Endothelial cell of umbilical vein (primary cell): ENCODE results near the gene OXLD1. TPM values are rescaled to one million over a fixed set of nuclear protein-coding genes. Genes with fewer than 3 reads are reported as not detected.

Experiments used
- BruUV-seq: library from RNA; stranded (reverse); fragments of 400-500 nt; replicated peaks from 2 replicates; lab custom pipeline; 2021; lab: Mats Ljungman, UMichigan
- CTCF ChIA-PET: fragments of 300-600, 350-600 bp; sonication (Branson Sonifier 250); formaldehyde crosslinking; loops from one replicate; lab custom pipeline; 2021; ENCODE audit warnings: antibody characterized with exemption, inconsistent platforms; lab: Charles Lee
- POLR2A ChIA-PET: fragments of 300-600, 350-600 bp; sonication (Branson Sonifier 250); formaldehyde crosslinking; loops from one replicate; lab custom pipeline; 2021; ENCODE audit warnings: antibody characterized with exemption, inconsistent platforms; lab: Charles Lee
- DNase-seq: peaks from one replicate; pipeline ENCODE4 v3.0.0-alpha.2; 2011; ENCODE audit warnings: low read depth, low spot score
- FAIRE-seq: peaks from 2 replicates; lab custom pipeline; 2011; peaks lifted over from hg19 to GRCh38; lab: Jason Lieb, UNC
- H2AFZ ChIP-seq: 2 replicates; pipeline ENCODE4 v1.6.0; 2012; ENCODE audit warnings: low read depth, low read length, control low read depth, inconsistent platforms
- H3K27ac ChIP-seq: 2 replicates; pipeline ENCODE4 v1.5.1; 2011; ENCODE audit warnings: low read depth, mild to moderate bottlenecking, control low read depth, low read length, moderate library complexity; ENCODE audit not compliant: insufficient read depth
- H3K27me3 ChIP-seq, 2 experiments: 2 replicates each; pipeline versions ENCODE4 v1.6.0 to v1.6.1; 2011; ENCODE audit warnings: low read length in 2 of 2, mixed read lengths in 1 of 2; ENCODE audit not compliant: control insufficient read depth in 2 of 2, insufficient read depth in 2 of 2
- H3K36me3 ChIP-seq, 2 experiments: 2 replicates in 1 of 2; 3 replicates in 1 of 2; pipeline ENCODE4 v1.5.1; 2011; ENCODE audit warnings: low read length in 2 of 2, mild to moderate bottlenecking in 1 of 2, moderate library complexity in 1 of 2; ENCODE audit not compliant: control insufficient read depth in 2 of 2, insufficient read depth in 2 of 2; ENCODE audit errors: extremely low read depth in 1 of 2
- H3K4me1 ChIP-seq: 3 replicates; pipeline ENCODE4 v1.5.1; 2011; ENCODE audit warnings: mild to moderate bottlenecking, low read length; ENCODE audit not compliant: control insufficient read depth, insufficient read depth; ENCODE audit errors: extremely low read depth
- H3K4me2 ChIP-seq: 2 replicates; pipeline ENCODE4 v1.6.1; 2011; ENCODE audit warnings: low read length, control low read depth, mixed read lengths; ENCODE audit not compliant: insufficient read depth
- H3K4me3 ChIP-seq, 3 experiments: fragments of 200-600 bp in 1 of 3; sonication (generic), shearing (Covaris generic) in 1 of 3; replicated peaks in 1 of 3; 2 replicates each; pipeline ENCODE4 v1.5.1; 2011 to 2016; ENCODE audit warnings: control low read depth in 3 of 3, low read length in 3 of 3, mild to moderate bottlenecking in 2 of 3, inconsistent platforms in 1 of 3, low read depth in 1 of 3, moderate library complexity in 1 of 3; ENCODE audit not compliant: insufficient read depth in 1 of 3
- H3K79me2 ChIP-seq: 2 replicates; pipeline ENCODE4 v1.6.0; 2012; ENCODE audit warnings: low read length, inconsistent platforms; ENCODE audit not compliant: control insufficient read depth, insufficient read depth
- H3K9ac ChIP-seq: replicated peaks from 2 replicates; pipeline ENCODE3; 2011; ENCODE audit warnings: low read length, control low read depth; ENCODE audit not compliant: insufficient read depth; ENCODE audit errors: extremely low read depth
- H3K9me1 ChIP-seq: replicated peaks from 3 replicates; pipeline ENCODE4 v1.6.0; 2011; ENCODE audit warnings: mild to moderate bottlenecking, low read length; ENCODE audit not compliant: control insufficient read depth, insufficient read depth; ENCODE audit errors: extremely low read depth
- H3K9me3 ChIP-seq: replicated peaks from 2 replicates; pipeline ENCODE4 v1.5.1; 2012; ENCODE audit warnings: low read length, inconsistent platforms; ENCODE audit not compliant: control insufficient read depth, insufficient read depth
- H4K20me1 ChIP-seq: replicated peaks from 2 replicates; pipeline ENCODE3; 2011; ENCODE audit warnings: mild to moderate bottlenecking, low read length; ENCODE audit not compliant: control insufficient read depth, insufficient read depth; ENCODE audit errors: extremely low read depth
- FOS ChIP-seq: IDR thresholded peaks from 2 replicates; pipeline ENCODE4 v1.6.1; 2011; ENCODE audit warnings: mild to moderate bottlenecking, low read length, moderate library complexity, borderline replicate concordance; ENCODE audit not compliant: insufficient read depth
- MAX ChIP-seq: IDR thresholded peaks from 2 replicates; pipeline ENCODE4 v1.6.1; 2011; ENCODE audit not compliant: insufficient read depth, insufficient read length
- MYC ChIP-seq: IDR thresholded peaks from one replicate; pipeline ENCODE4 v1.6.1; 2011; ENCODE audit warnings: mild to moderate bottlenecking, low read depth, low read length
- POLR2A ChIP-seq: IDR thresholded peaks from 2 replicates; pipeline ENCODE4 v1.6.1; 2012; ENCODE audit warnings: low read depth, mild to moderate bottlenecking, control low read depth, low read length
- POLR2AphosphoS5 ChIP-seq: IDR thresholded peaks from 2 replicates; pipeline ENCODE4 v1.6.1; 2012; ENCODE audit warnings: low read depth, mild to moderate bottlenecking, control low read depth, low read length, moderate library complexity; ENCODE audit not compliant: insufficient read depth
- dilution Hi-C: fragments of 300-500 bp; cut with MboI; formaldehyde crosslinking; loops from one replicate; pipeline ENCODE4 v1.15.0; 2019; ENCODE audit warnings: low sequenced_read_pairs; ENCODE audit not compliant: extremely low pct_ligation_motif_present
- intact Hi-C: fragments of 100-400 bp; cut with micrococcal nuclease; formaldehyde crosslinking; loops from one replicate; pipeline ENCODE4 v1.10.0; 2022
- polyA plus RNA-seq, 4 experiments: library from polyadenylated mRNA; depleted of rRNA in 3 of 4; stranded (reverse) in 3 of 4; unstranded in 1 of 4; fragments of >200 nt; gene quantifications; 2 replicates each; pipeline versions ENCODE4 v1.2.1 to v1.2.3, GENCODE V29; 2011 to 2012; ENCODE audit warnings: missing spikeins in 1 of 4
- total RNA-seq: library from RNA; stranded (reverse); gene quantifications from 2 replicates; pipeline ENCODE4 v1.2.3, GENCODE V29; 2021

The OXLD1 gene
- total and polyA plus RNA-seq, 2 donors (not counting 3 experiments of a cell fraction or from before 2014, with no cell fraction given) = 20.1 to 35.2 TPM

GRCh38 chr17:81706232-81706611 lies 39.8 kb upstream of the OXLD1 start:
- no TSS peak for BruUV-seq
- H3K4me3 ChIP-seq = no peak overlapping the region

GRCh38 chr17:81705518-81706231 lies 39.3 kb upstream of the OXLD1 start:
- ChIA-PET CTCF (no interaction called here), POLR2A (no interaction called here)
- H3K27me3 ChIP-seq = no peaks in the 10 kb centered on the region
- H3K4me1 ChIP-seq = peaks cover 21% of the 10 kb centered on the region
- H3K27ac ChIP-seq = no peak overlapping the region
- H3K9me1 ChIP-seq = no peaks in the 10 kb centered on the region
- no peak for TF ChIP-seq FOS
- dilution Hi-C loops = no loop called here
- no peak for DNase-seq
- H3K4me3 ChIP-seq = no peak overlapping the region
- H4K20me1 ChIP-seq = no peaks in the 10 kb centered on the region
- H3K79me2 ChIP-seq = peaks cover 30% of the 10 kb centered on the region
- intact Hi-C loops = no loop called here
- no TSS peak for BruUV-seq
- peaks cover 3 to 27% of the 10 kb centered on the region in 2 experiments for H3K36me3 ChIP-seq
- no peak overlapping the region for H2AFZ ChIP-seq
- FAIRE-seq = no peak
- H3K4me2 ChIP-seq = no peak overlapping the region
- H3K9ac ChIP-seq = no peak overlapping the region
- H3K9me3 ChIP-seq = no peaks in the 10 kb centered on the region

More at GRCh38 chr17:81706232-81706611, 39.8 kb upstream of the OXLD1 start:
- dilution Hi-C loops = no loop called here
- Histone ChIP-seq H3K9me3 (no peaks in the 10 kb centered on the region), H3K27ac (no peak overlapping the region), H4K20me1 (no peaks in the 10 kb centered on the region), H3K9ac (no peak overlapping the region), H2AFZ (no peak overlapping the region), H3K4me1 (peaks cover 26% of the 10 kb centered on the region), H3K36me3 (peaks cover 3 to 21% of the 10 kb centered on the region in 2 experiments), H3K9me1 (no peaks in the 10 kb centered on the region), H3K79me2 (peaks cover 29% of the 10 kb centered on the region), H3K4me2 (no peak overlapping the region), H3K27me3 (no peaks in the 10 kb centered on the region)
- ChIA-PET CTCF (no interaction called here), POLR2A (no interaction called here)
- no peak for FAIRE-seq
- no peak for DNase-seq
- intact Hi-C loops = no loop called here
- TF ChIP-seq POLR2A = no peak
- no peak for TF ChIP-seq FOS
- TF ChIP-seq MAX = no peak
- no peak for TF ChIP-seq MYC
- TF ChIP-seq POLR2AphosphoS5 = no peak
